Measurements from ENCODE around the gene SEL1L3. TPM values are rescaled to one million over a fixed set of nuclear protein-coding genes. Genes with fewer than 3 reads are reported as not detected.

SEL1L3 gene
- total and polyA plus RNA-seq, 2 donors (not counting 1 experiment from before 2014, with no cell fraction given): 120 to 280 TPM

GRCh38 chr4:25729564-25729963, 133.2 kb downstream of the SEL1L3 start:
- Histone ChIP-seq H3K36me3 (replicated peaks in 1 of 2; ENCODE audit: control extremely low read depth in 1 of 2, control insufficient read depth in 1 of 2, extremely low read depth in 1 of 2, insufficient read depth in 2 of 2, low read length in 1 of 2) (no peaks in the 10 kb centered on the region), H3K9me3 (ENCODE audit: control extremely low read depth in 1 of 3, control insufficient read depth in 2 of 3, insufficient read depth in 1 of 3, low read length in 2 of 3) (no peaks in the 10 kb centered on the region), H3K27ac (ENCODE audit: low read length in 2 of 2) (peak overlapping the region in 1 of 2 donors; percentile 51), H3K4me2 (replicated peaks; ENCODE audit: low read depth, low read length, poor library complexity, severe bottlenecking) (no peak overlapping the region), H3K27me3 (replicated peaks in 1 of 4; ENCODE audit: control extremely low read depth in 1 of 4, control insufficient read depth in 3 of 4, insufficient read depth in 4 of 4, low read length in 3 of 4) (no peaks in the 10 kb centered on the region), H3K9ac (ENCODE audit: low read length) (no peak overlapping the region), H3K4me3 (ENCODE audit: control extremely low read depth in 1 of 5, extremely low read depth in 1 of 5, insufficient read depth in 1 of 5, low read depth in 2 of 5, low read length in 4 of 5) (no peak overlapping the region), H4K20me1 (ENCODE audit: control insufficient read depth, insufficient read depth, low read length, poor library complexity, severe bottlenecking) (no peaks in the 10 kb centered on the region), H3K4me1 (ENCODE audit: control insufficient read depth in 2 of 2, insufficient read depth in 2 of 2, low read length in 2 of 2) (peaks cover 8 to 20% of the 10 kb centered on the region in 2 donors), H2AFZ (ENCODE audit: insufficient read depth, low read depth, low read length, poor library complexity, severe bottlenecking) (no peak overlapping the region), H3K79me2 (ENCODE audit: control insufficient read depth, insufficient read depth, low read length) (no peaks in the 10 kb centered on the region)
- intact Hi-C loops (cut with micrococcal nuclease): no loop called here
- Mint-ChIP-seq H3K27me3 (no peaks in the 10 kb centered on the region), H3K4me3 (peak overlapping the region; percentile 39), H3K4me1 (peaks cover 33% of the 10 kb centered on the region), H3K9me3 (ENCODE audit: insufficient read depth) (no peaks in the 10 kb centered on the region), H3K27ac (peak overlapping the region; percentile 65)
- over 99% methylated on average over 9 of the region's 9 CpGs for WGBS (ENCODE audit: insufficient coverage)
- ATAC-seq (ENCODE audit: low read depth): no peak
- ChIA-PET POLR2A (no interaction called here), CTCF (interaction anchor here (0.7 kb wide), 1 partner anchor 353 kb away, joined by 3 read pairs; no protein-coding TSS in a partner anchor)
- TF ChIP-seq EZH2 (IDR thresholded peaks at IDR 0.05; ENCODE audit: borderline replicate concordance, insufficient read depth, low read depth, low read length, poor library complexity, severe bottlenecking) (no peak), CTCF (IDR thresholded peaks at IDR 0.05) (no peak)
- no peak for DNase-seq

- H3K4me3 Mint-ChIP-seq: peak overlapping the region; percentile 39
- POLR2A ChIA-PET: no interaction called here
- Histone ChIP-seq H3K27ac (ENCODE audit: low read length in 2 of 2) (peak overlapping the region in 1 of 2 donors; percentile 51), H3K36me3 (replicated peaks in 1 of 2; ENCODE audit: control extremely low read depth in 1 of 2, control insufficient read depth in 1 of 2, extremely low read depth in 1 of 2, insufficient read depth in 2 of 2, low read length in 1 of 2) (no peaks in the 10 kb centered on the region), H3K9me3 (ENCODE audit: control extremely low read depth in 1 of 3, control insufficient read depth in 2 of 3, insufficient read depth in 1 of 3, low read length in 2 of 3) (no peaks in the 10 kb centered on the region), H3K4me3 (ENCODE audit: control extremely low read depth in 1 of 5, extremely low read depth in 1 of 5, insufficient read depth in 1 of 5, low read depth in 2 of 5, low read length in 4 of 5) (no peak overlapping the region), H3K9ac (ENCODE audit: low read length) (no peak overlapping the region), H3K27me3 (replicated peaks in 1 of 4; ENCODE audit: control extremely low read depth in 1 of 4, control insufficient read depth in 3 of 4, insufficient read depth in 4 of 4, low read length in 3 of 4) (no peaks in the 10 kb centered on the region), H3K79me2 (ENCODE audit: control insufficient read depth, insufficient read depth, low read length) (no peaks in the 10 kb centered on the region), H2AFZ (ENCODE audit: insufficient read depth, low read depth, low read length, poor library complexity, severe bottlenecking) (no peak overlapping the region), H3K4me1 (ENCODE audit: control insufficient read depth in 2 of 2, insufficient read depth in 2 of 2, low read length in 2 of 2) (peaks cover 8 to 20% of the 10 kb centered on the region in 2 donors), H3K4me2 (replicated peaks; ENCODE audit: low read depth, low read length, poor library complexity, severe bottlenecking) (no peak overlapping the region), H4K20me1 (ENCODE audit: control insufficient read depth, insufficient read depth, low read length, poor library complexity, severe bottlenecking) (no peaks in the 10 kb centered on the region)
- H3K9me3 Mint-ChIP-seq (ENCODE audit: insufficient read depth): no peaks in the 10 kb centered on the region
- CTCF ChIA-PET: no interaction called here
- peak overlapping the region; percentile 65 for H3K27ac Mint-ChIP-seq
- no peaks in the 10 kb centered on the region for H3K27me3 Mint-ChIP-seq
- DNase-seq (no peak), ATAC-seq (ENCODE audit: low read depth) (no peak)
- intact Hi-C loops (cut with micrococcal nuclease): no loop called here
- WGBS (ENCODE audit: insufficient coverage): 52% methylated on average over 2 of the region's 3 CpGs
- TF ChIP-seq CTCF (IDR thresholded peaks at IDR 0.05) (no peak), EZH2 (IDR thresholded peaks at IDR 0.05; ENCODE audit: borderline replicate concordance, insufficient read depth, low read depth, low read length, poor library complexity, severe bottlenecking) (no peak)
- peaks cover 33% of the 10 kb centered on the region for H3K4me1 Mint-ChIP-seq
These were observed 133.9 kb downstream of the SEL1L3 start for GRCh38 chr4:25728886-25729285.
